HG03045 (cell line): ENCODE results near the gene PDGFA.

Experiments used
- ATAC-seq: cut with Tn5 transposase; IDR thresholded peaks from one replicate; pipeline ENCODE4 v1.9.1; 2021; ENCODE audit warnings: mild to moderate bottlenecking, moderate library complexity; ENCODE audit not compliant: unreplicated experiment

PDGFA gene

GRCh38 chr7:462173-463103 is 57.2 kb downstream of the PDGFA start:
- no peak for ATAC-seq

GRCh38 chr7:461453-462172 is 58.0 kb downstream of the PDGFA start:
- no peak for ATAC-seq

GRCh38 chr7:461117-461452 is 58.6 kb downstream of the PDGFA start:
- no peak for ATAC-seq

- no peak for ATAC-seq
Measured at GRCh38 chr7:460374-461116, 59.1 kb downstream of the PDGFA start.

- no peak for ATAC-seq
Measured at GRCh38 chr7:459584-460373, 59.9 kb downstream of the PDGFA start.

- no peak for ATAC-seq
Measured at GRCh38 chr7:458511-459245, 61.0 kb downstream of the PDGFA start.

- ATAC-seq: no peak
Measured at GRCh38 chr7:457814-458510, 61.7 kb downstream of the PDGFA start.

GRCh38 chr7:455110-455928 is 64.3 kb downstream of the PDGFA start:
- ATAC-seq: no peak

- ATAC-seq: no peak
Measured at GRCh38 chr7:454356-455109, 65.1 kb downstream of the PDGFA start.

- no peak for ATAC-seq
Measured at GRCh38 chr7:453597-454306, 65.9 kb downstream of the PDGFA start.

- ATAC-seq: no peak
Measured at GRCh38 chr7:452791-453455, 66.7 kb downstream of the PDGFA start.

- no peak for ATAC-seq
Measured at GRCh38 chr7:452226-452751, 67.4 kb downstream of the PDGFA start.

GRCh38 chr7:451255-452225 is 68.1 kb downstream of the PDGFA start:
- ATAC-seq: no peak

GRCh38 chr7:450741-451140 is 68.9 kb downstream of the PDGFA start:
- no peak for ATAC-seq

GRCh38 chr7:450036-450435 is 69.6 kb downstream of the PDGFA start:
- no peak for ATAC-seq
